HCT116 (cell line): ENCODE measurements around the gene PI4KA. TPM values are rescaled to one million over a fixed set of nuclear protein-coding genes. Genes with fewer than 3 reads are reported as not detected.

Experiments
- ATAC-seq: fragments of 200-7000 bp; cut with Tn5 transposase; 2 replicates; pipeline ENCODE4 v1.9.1; 2020; ENCODE audit warnings: mild to moderate bottlenecking, moderate library complexity
- BruUV-seq: library from RNA; stranded (reverse); fragments of 400-500 nt; replicated peaks from 2 replicates; lab custom pipeline; 2021; lab: Mats Ljungman, UMichigan
- CTCF ChIA-PET: fragments of 300-600 bp; sonication (Branson Sonifier 250); formaldehyde crosslinking; loops from one replicate; lab custom pipeline; 2021; ENCODE audit warnings: antibody characterized with exemption; lab: Charles Lee
- POLR2A ChIA-PET: fragments of 300-600, 350-600 bp; sonication (Branson Sonifier 250); formaldehyde crosslinking; loops from one replicate; lab custom pipeline; 2021; ENCODE audit warnings: antibody characterized with exemption; lab: Charles Lee
- RAD21 ChIA-PET, 2 experiments: fragments of 300-600 bp; sonication (Branson Sonifier 250); formaldehyde crosslinking; loops; one replicate each; lab custom pipeline; 2023; ENCODE audit warnings: low total read pairs in 2 of 2; ENCODE audit not compliant: uncharacterized antibody in 2 of 2, unreplicated experiment in 2 of 2, low non-redundant PET in 1 of 2; lab: Charles Lee
- DNase-seq: peaks from one replicate; pipeline ENCODE4 v3.0.0-alpha.2; 2010; ENCODE audit warnings: low read depth, low spot score
- H2AFZ ChIP-seq: fragments of 200-600 bp; shearing (Covaris generic), sonication (generic); 2 replicates; pipeline ENCODE4 v1.6.1; 2017; ENCODE audit warnings: low read depth, mixed run types, mixed read lengths, antibody characterized with exemption, low read length; ENCODE audit not compliant: poor library complexity, severe bottlenecking
- H3K27ac ChIP-seq: 2 replicates; pipeline ENCODE4 v1.5.1; 2012; ENCODE audit warnings: low read depth, low read length
- H3K27me3 ChIP-seq: fragments of 200-600 bp; sonication (generic); 2 replicates; pipeline ENCODE4 v1.6.1; 2016; ENCODE audit warnings: mixed run types, low read length, mixed read lengths; ENCODE audit not compliant: insufficient read depth
- H3K36me3 ChIP-seq, 2 experiments: fragments of 200-500 bp in 1 of 2; fragments of 200-600 bp in 1 of 2; sonication (Bioruptor generic) in 1 of 2; sonication (generic) in 1 of 2; 2 replicates each; pipeline versions ENCODE4 v1.5.1 to v1.6.1; 2014 to 2016; ENCODE audit warnings: low read length in 2 of 2, inconsistent platforms in 1 of 2, mixed read lengths in 1 of 2, mixed run types in 1 of 2; ENCODE audit not compliant: insufficient read depth in 2 of 2, control insufficient read depth in 1 of 2
- H3K4me1 ChIP-seq, 2 experiments: fragments of 200-600 bp in 1 of 2; sonication (generic) in 1 of 2; 2 replicates each; pipeline versions ENCODE4 v1.5.1 to v1.6.1; 2012 to 2017; ENCODE audit warnings: low read length in 2 of 2, inconsistent platforms in 1 of 2, mild to moderate bottlenecking in 1 of 2, mixed read lengths in 1 of 2, mixed run types in 1 of 2, moderate library complexity in 1 of 2; ENCODE audit not compliant: insufficient read depth in 2 of 2, control insufficient read depth in 1 of 2
- H3K4me2 ChIP-seq: fragments of 200-600 bp; sonication (generic); 2 replicates; pipeline ENCODE4 v1.6.1; 2017; ENCODE audit warnings: mixed run types, low read length, mixed read lengths
- H3K4me3 ChIP-seq, 2 experiments: fragments of 200-600 bp in 1 of 2; sonication (generic) in 1 of 2; replicated peaks in 1 of 2; 2 replicates each; pipeline ENCODE4 v1.5.1; 2011 to 2016; ENCODE audit warnings: low read length in 2 of 2, control low read depth in 1 of 2, low read depth in 1 of 2, mild to moderate bottlenecking in 1 of 2, mixed read lengths in 1 of 2, mixed run types in 1 of 2
- H3K79me2 ChIP-seq: fragments of 200-600 bp; sonication (generic); 2 replicates; pipeline ENCODE4 v1.6.1; 2017; ENCODE audit warnings: mild to moderate bottlenecking, mixed run types, low read length, moderate library complexity, mixed read lengths; ENCODE audit not compliant: insufficient read depth
- H3K9ac ChIP-seq: fragments of 200-600 bp; sonication (generic); 2 replicates; pipeline ENCODE4 v1.6.1; 2016; ENCODE audit warnings: low read length, mixed read lengths
- H3K9me2 ChIP-seq: fragments of 200-600 bp; sonication (generic), shearing (Covaris generic); 2 replicates; pipeline ENCODE4 v1.6.1; 2017; ENCODE audit warnings: mixed run types, mild to moderate bottlenecking, moderate library complexity; ENCODE audit not compliant: insufficient read depth
- H3K9me3 ChIP-seq, 2 experiments: fragments of 200-500 bp in 1 of 2; fragments of 200-600 bp in 1 of 2; sonication (Bioruptor generic) in 1 of 2; sonication (generic) in 1 of 2; 2 replicates each; pipeline ENCODE4 v1.6.1; 2014 to 2017; ENCODE audit warnings: low read length in 2 of 2, mixed read lengths in 2 of 2, inconsistent platforms in 1 of 2, low read depth in 1 of 2, mild to moderate bottlenecking in 1 of 2, mixed run types in 1 of 2, moderate library complexity in 1 of 2; ENCODE audit not compliant: control insufficient read depth in 1 of 2, insufficient read depth in 1 of 2
- H4K20me1 ChIP-seq: fragments of 200-600 bp; sonication (generic), shearing (Covaris generic); 2 replicates; pipeline ENCODE4 v1.6.1; 2017; ENCODE audit warnings: mixed run types, mild to moderate bottlenecking, moderate library complexity; ENCODE audit not compliant: insufficient read depth
- ATF3 ChIP-seq: IDR thresholded peaks from 2 replicates; pipeline ENCODE4 v1.6.1; 2012
- CBX3 ChIP-seq: IDR thresholded peaks from 2 replicates; pipeline ENCODE4 v1.6.1; 2012; ENCODE audit warnings: low read depth
- CEBPB ChIP-seq: IDR thresholded peaks from 2 replicates; pipeline ENCODE4 v1.6.1; 2012; ENCODE audit warnings: low read depth
- CTCF ChIP-seq, 3 experiments: fragments of 200-600 bp in 1 of 3; sonication (generic) in 1 of 3; IDR thresholded peaks in 2 of 3; conservative IDR thresholded peaks in 1 of 3; 2 replicates each; pipeline ENCODE4 v1.5.1; 2012 to 2017; ENCODE audit warnings: low read depth in 2 of 3, low read length in 2 of 3, antibody characterized with exemption in 1 of 3, borderline replicate concordance in 1 of 3, control low read depth in 1 of 3, mild to moderate bottlenecking in 1 of 3, mixed read lengths in 1 of 3, mixed run types in 1 of 3, moderate library complexity in 1 of 3; ENCODE audit not compliant: insufficient read depth in 1 of 3
- EGR1 ChIP-seq: IDR thresholded peaks from 2 replicates; pipeline ENCODE4 v1.6.1; 2012; ENCODE audit warnings: low read depth
- EZH2 ChIP-seq: fragments of 200-600 bp; sonication (generic); IDR thresholded peaks from 2 replicates; pipeline ENCODE4 v1.6.1; 2017; ENCODE audit warnings: antibody characterized with exemption, mixed run types
- JUND ChIP-seq: IDR thresholded peaks from 2 replicates; pipeline ENCODE4 v1.6.1; 2012
- MAX ChIP-seq: IDR thresholded peaks from 2 replicates; pipeline ENCODE4 v1.6.1; 2012
- POLR2AphosphoS5 ChIP-seq: IDR thresholded peaks from 2 replicates; pipeline ENCODE4 v1.6.1; 2011; ENCODE audit warnings: mild to moderate bottlenecking, low read depth, low read length, moderate library complexity
- REST ChIP-seq: IDR thresholded peaks from 2 replicates; pipeline ENCODE4 v1.6.1; 2012; ENCODE audit warnings: low read depth
- SP1 ChIP-seq: IDR thresholded peaks from 2 replicates; pipeline ENCODE4 v1.6.1; 2012; ENCODE audit warnings: low read depth
- SRF ChIP-seq: IDR thresholded peaks from 2 replicates; pipeline ENCODE4 v1.6.1; 2012; ENCODE audit warnings: low read depth
- TCF7L2 ChIP-seq: IDR thresholded peaks from 2 replicates; pipeline ENCODE4 v1.7.0; 2011; ENCODE audit warnings: borderline replicate concordance, inconsistent platforms; ENCODE audit not compliant: insufficient read depth, insufficient read length; ENCODE audit errors: extremely low read depth
- YY1 ChIP-seq: IDR thresholded peaks from 2 replicates; pipeline ENCODE4 v1.6.1; 2011; ENCODE audit warnings: low read length, low read depth, moderate library complexity, mild to moderate bottlenecking; ENCODE audit not compliant: insufficient replicate concordance; ENCODE audit errors: extremely low read depth
- ZFX ChIP-seq: fragments of 450-650 bp; IDR thresholded peaks from 2 replicates; pipeline ENCODE4 v1.6.1; 2017
- ZNF274 ChIP-seq: fragments of 200-500 bp; sonication (Bioruptor generic); IDR thresholded peaks from 2 replicates; pipeline ENCODE4 v1.6.1; 2014; ENCODE audit warnings: mild to moderate bottlenecking, low read depth, low read length, inconsistent platforms
- intact Hi-C: fragments of 100-400 bp; cut with micrococcal nuclease; formaldehyde crosslinking; loops from 2 replicates; pipeline ENCODE4 v1.10.0; 2022
- total RNA-seq: library from RNA; stranded (reverse); gene quantifications from one replicate; pipeline ENCODE4 v1.2.1, GENCODE V29; 2021; ENCODE audit not compliant: unreplicated experiment

Gene PI4KA
- total RNA-seq, 1 experiment from 2014 or later: 59.6 TPM

GRCh38 chr22:20777420-20778177, 81.0 kb downstream of the PI4KA start (continued):
- 0 out of 2 replicates have a peak, but pooled peaks have one; percentile 36 for TF ChIP-seq MAX
- peak; percentile 71 for TF ChIP-seq ATF3
- TF ChIP-seq JUND: peak; percentile 80

GRCh38 chr22:20776624-20777405, 81.8 kb downstream of the PI4KA start:
- Histone ChIP-seq H3K9me2 (no peaks in the 10 kb centered on the region), H3K4me2 (no peak overlapping the region), H2AFZ (no peak overlapping the region), H3K9me3 (no peaks in the 10 kb centered on the region), H3K27ac (peak overlapping the region; percentile 41; the same call in 1 of the 2 replicates), H3K36me3 (no peaks in the 10 kb centered on the region), H3K9ac (no peak overlapping the region), H3K27me3 (no peaks in the 10 kb centered on the region), H3K79me2 (no peaks in the 10 kb centered on the region), H3K4me1 (peaks cover 18 to 19% of the 10 kb centered on the region in 2 experiments), H4K20me1 (no peaks in the 10 kb centered on the region), H3K4me3 (no peak overlapping the region)
- CTCF ChIA-PET: interaction anchor here (1.5 kb wide), 1 partner anchor 8 kb away, joined by 4 read pairs; no protein-coding TSS in a partner anchor
- RAD21 ChIA-PET: no interaction called here
- ATAC-seq (no peak), DNase-seq (no peak)
- BruUV-seq: no TSS peak
- intact Hi-C loops: no loop called here
- POLR2A ChIA-PET: no interaction called here
- TF ChIP-seq ZNF274 (no peak), POLR2AphosphoS5 (no peak), REST (no peak), YY1 (no peak), TCF7L2 (no peak), SRF (no peak), CTCF (IDR thresholded peaks at IDR 0.05 in 2 of 3, conservative IDR thresholded peaks at IDR 0.05 in 1 of 3; ENCODE audit: borderline replicate concordance in 1 of 3, insufficient read depth in 1 of 3, low read depth in 2 of 3, low read length in 2 of 3) (no peak), EZH2 (no peak), ATF3 (no peak), CBX3 (no peak), CEBPB (no peak), EGR1 (no peak), ZFX (no peak), JUND (no peak), SP1 (no peak), MAX (no peak)
